ENCODE results near the gene TP63. TPM values are rescaled to one million over a fixed set of nuclear protein-coding genes. Genes with fewer than 3 reads are reported as not detected.

TP63 gene
- polyA plus RNA-seq, 3 donors: 0.03 to 0.22 (median 0.16) TPM

- H3K27ac ChIP-seq (ENCODE audit: low read depth, low read length): no peak overlapping the region
Measured at GRCh38 chr3:189710620-189711402, 79.6 kb downstream of the TP63 start.

- 56 to 78% (median 74%) methylated on average over 2 of the region's 2 CpGs for WGBS, 3 donors
- no peak overlapping the region for H3K27ac ChIP-seq (ENCODE audit: low read depth, low read length)
Measured at GRCh38 chr3:189712906-189713483, 81.8 kb downstream of the TP63 start.

GRCh38 chr3:189714991-189715961 lies 84.1 kb downstream of the TP63 start:
- 53 to 68% (median 59%) methylated on average over 5 of the region's 5 CpGs for WGBS, 3 donors
- no peak overlapping the region for H3K27ac ChIP-seq (ENCODE audit: low read depth, low read length)

GRCh38 chr3:189718215-189718614 lies 87.0 kb downstream of the TP63 start:
- WGBS, 3 donors: 64 to 70% (median 67%) methylated on average over 4 of the region's 4 CpGs
- no peak overlapping the region for H3K27ac ChIP-seq (ENCODE audit: low read depth, low read length)

- no peak overlapping the region for H3K27ac ChIP-seq (ENCODE audit: low read depth, low read length)
- WGBS, 3 donors: 78 to 87% (median 79%) methylated on average over 5 of the region's 5 CpGs
Measured at GRCh38 chr3:189720736-189721417, 89.7 kb downstream of the TP63 start.

- WGBS, 3 donors: 70 to 86% (median 80%) methylated on average over 8 of the region's 8 CpGs
- no peak overlapping the region for H3K27ac ChIP-seq (ENCODE audit: low read depth, low read length)
Measured at GRCh38 chr3:189721873-189722665, 90.9 kb downstream of the TP63 start.

- no peak overlapping the region for H3K27ac ChIP-seq (ENCODE audit: low read depth, low read length)
Measured at GRCh38 chr3:189724356-189724755, 93.2 kb downstream of the TP63 start.

GRCh38 chr3:189726277-189726676 lies 95.1 kb downstream of the TP63 start:
- 66 to 90% (median 89%) methylated on average over 2 of the region's 2 CpGs for WGBS, 3 donors
- H3K27ac ChIP-seq (ENCODE audit: low read depth, low read length): no peak overlapping the region

More at GRCh38 chr3:189724356-189724755, 93.2 kb downstream of the TP63 start:
- WGBS, 3 donors: 59 to 86% (median 78%) methylated on average over 4 of the region's 4 CpGs

GRCh38 chr3:189727158-189727557 lies 96.0 kb downstream of the TP63 start:
- WGBS, 3 donors: 71 to 98% (median 93%) methylated on average over 1 of the region's 1 CpG
- H3K27ac ChIP-seq (ENCODE audit: low read depth, low read length): no peak overlapping the region

GRCh38 chr3:189727898-189728297 lies 96.7 kb downstream of the TP63 start:
- no peak overlapping the region for H3K27ac ChIP-seq (ENCODE audit: low read depth, low read length)
- 52 to 72% (median 62%) methylated on average over 4 of the region's 4 CpGs for WGBS, 3 donors

- no peak overlapping the region for H3K27ac ChIP-seq (ENCODE audit: low read depth, low read length)
- WGBS, 3 donors: 54 to 60% (median 54%) methylated on average over 1 of the region's 1 CpG
Measured at GRCh38 chr3:189728915-189729314, 97.7 kb downstream of the TP63 start.

- 66 to 91% (median 75%) methylated on average over 5 to 6 of the region's 6 CpGs for WGBS, 3 donors
- H3K27ac ChIP-seq (ENCODE audit: low read depth, low read length): no peak overlapping the region
Measured at GRCh38 chr3:189734061-189734460, 102.9 kb downstream of the TP63 start.

GRCh38 chr3:189735913-189736312 lies 104.7 kb downstream of the TP63 start:
- no peak overlapping the region for H3K27ac ChIP-seq (ENCODE audit: low read depth, low read length)

GRCh38 chr3:189737071-189737470 lies 105.9 kb downstream of the TP63 start:
- WGBS, 3 donors: 88 to 95% (median 92%) methylated on average over 2 of the region's 2 CpGs
- H3K27ac ChIP-seq (ENCODE audit: low read depth, low read length): no peak overlapping the region

GRCh38 chr3:189737619-189738018 lies 106.4 kb downstream of the TP63 start:
- 81 to 90% (median 86%) methylated on average over 2 of the region's 2 CpGs for WGBS, 3 donors

GRCh38 chr3:189739378-189739777 lies 108.2 kb downstream of the TP63 start:
- 60 to 80% (median 72%) methylated on average over 1 of the region's 1 CpG for WGBS, 3 donors

More at GRCh38 chr3:189737619-189738018, 106.4 kb downstream of the TP63 start:
- H3K27ac ChIP-seq (ENCODE audit: low read depth, low read length): no peak overlapping the region

GRCh38 chr3:189740156-189740555 lies 109.0 kb downstream of the TP63 start:
- 75 to 94% (median 76%) methylated on average over 2 of the region's 2 CpGs for WGBS, 3 donors
- no peak overlapping the region for H3K27ac ChIP-seq (ENCODE audit: low read depth, low read length)

More at GRCh38 chr3:189739378-189739777, 108.2 kb downstream of the TP63 start:
- no peak overlapping the region for H3K27ac ChIP-seq (ENCODE audit: low read depth, low read length)

GRCh38 chr3:189744235-189744634 lies 113.0 kb downstream of the TP63 start:
- WGBS, 3 donors: 84 to 99% (median 95%) methylated on average over 5 of the region's 5 CpGs
- no peak overlapping the region for H3K27ac ChIP-seq (ENCODE audit: low read depth, low read length)
